OCI-LY1 (cell line): ENCODE data around the gene RBM25.
A peak's percentile ranks its signal among the peaks of the same experiment; 100 is the strongest.

ENCODE experiments used
- H2AFZ ChIP-seq: fragments of 200-600 bp; sonication (generic), shearing (Covaris generic); 2 replicates; pipeline ENCODE4 v1.6.0; 2014; ENCODE audit warnings: antibody characterized with exemption, mild to moderate bottlenecking, low read length
- H3F3A ChIP-seq: fragments of 200-600 bp; sonication (generic), shearing (Covaris generic); 2 replicates; pipeline ENCODE4 v1.6.0; 2014; ENCODE audit warnings: mild to moderate bottlenecking, antibody characterized with exemption, low read length, moderate library complexity; ENCODE audit not compliant: insufficient read depth
- H3K27ac ChIP-seq: fragments of 200-600 bp; sonication (generic); 2 replicates; pipeline ENCODE4 v1.5.1; 2014; ENCODE audit warnings: low read length, mixed run types, mild to moderate bottlenecking, low read depth; ENCODE audit not compliant: poor library complexity, severe bottlenecking
- H3K27me3 ChIP-seq: fragments of 200-600 bp; sonication (generic); 2 replicates; pipeline ENCODE4 v1.6.0; 2014; ENCODE audit warnings: antibody characterized with exemption, mild to moderate bottlenecking, low read length, moderate library complexity; ENCODE audit not compliant: insufficient read depth
- H3K36me3 ChIP-seq: fragments of 200-600 bp; sonication (generic); 2 replicates; pipeline ENCODE4 v1.6.1; 2014; ENCODE audit warnings: mild to moderate bottlenecking, antibody characterized with exemption, low read length, moderate library complexity, mixed read lengths; ENCODE audit not compliant: insufficient read depth
- H3K4me1 ChIP-seq: fragments of 200-600 bp; sonication (generic); 2 replicates; pipeline ENCODE4 v1.5.1; 2014; ENCODE audit warnings: mild to moderate bottlenecking, low read length, moderate library complexity; ENCODE audit not compliant: insufficient read depth, severe bottlenecking
- H3K4me2 ChIP-seq: fragments of 200-600 bp; sonication (generic), shearing (Covaris generic); 2 replicates; pipeline ENCODE4 v1.6.1; 2014; ENCODE audit warnings: low read length
- H3K4me3 ChIP-seq: fragments of 200-600 bp; sonication (generic); 2 replicates; pipeline ENCODE4 v1.5.1; 2014; ENCODE audit warnings: low read length, low read depth, mild to moderate bottlenecking, mixed read lengths; ENCODE audit not compliant: poor library complexity, severe bottlenecking
- H3K79me2 ChIP-seq: fragments of 200-600 bp; shearing (Covaris generic); 2 replicates; pipeline ENCODE4 v1.6.1; 2016; ENCODE audit warnings: mixed run types, low read length, mixed read lengths; ENCODE audit not compliant: insufficient read depth
- H3K9ac ChIP-seq: fragments of 200-600 bp; sonication (generic), shearing (Covaris generic); 2 replicates; pipeline ENCODE4 v1.6.1; 2014; ENCODE audit warnings: mild to moderate bottlenecking, low read length, mixed read lengths
- H3K9me2 ChIP-seq: fragments of 200-600 bp; sonication (generic), shearing (Covaris generic); 2 replicates; pipeline ENCODE4 v1.6.1; 2014; ENCODE audit warnings: low read depth, mild to moderate bottlenecking, low read length, mixed read lengths
- H3K9me3 ChIP-seq: fragments of 200-600 bp; shearing (Covaris generic); 2 replicates; pipeline ENCODE4 v1.6.1; 2014; ENCODE audit warnings: low read length, mixed read lengths
- H4K20me1 ChIP-seq: fragments of 200-600 bp; sonication (generic), shearing (Covaris generic); 2 replicates; pipeline ENCODE4 v1.6.0; 2016; ENCODE audit warnings: mild to moderate bottlenecking, low read length; ENCODE audit not compliant: insufficient read depth
- EZH2 ChIP-seq: fragments of 200-600 bp; sonication (generic), shearing (Covaris generic); IDR thresholded peaks from 2 replicates; pipeline ENCODE4 v1.8.0; 2017; ENCODE audit warnings: borderline replicate concordance, mixed run types, mild to moderate bottlenecking, antibody characterized with exemption, low read length, moderate library complexity, mixed read lengths
- TF ChIP-seq, protein P1 (sequence below): fragments of 200-600 bp; sonication (generic), shearing (Covaris generic); IDR thresholded peaks from 2 replicates; pipeline ENCODE4 v1.5.1; 2017; ENCODE audit warnings: mild to moderate bottlenecking, antibody characterized with exemption, low read length, moderate library complexity, mixed read lengths

The RBM25 gene

DNA sequence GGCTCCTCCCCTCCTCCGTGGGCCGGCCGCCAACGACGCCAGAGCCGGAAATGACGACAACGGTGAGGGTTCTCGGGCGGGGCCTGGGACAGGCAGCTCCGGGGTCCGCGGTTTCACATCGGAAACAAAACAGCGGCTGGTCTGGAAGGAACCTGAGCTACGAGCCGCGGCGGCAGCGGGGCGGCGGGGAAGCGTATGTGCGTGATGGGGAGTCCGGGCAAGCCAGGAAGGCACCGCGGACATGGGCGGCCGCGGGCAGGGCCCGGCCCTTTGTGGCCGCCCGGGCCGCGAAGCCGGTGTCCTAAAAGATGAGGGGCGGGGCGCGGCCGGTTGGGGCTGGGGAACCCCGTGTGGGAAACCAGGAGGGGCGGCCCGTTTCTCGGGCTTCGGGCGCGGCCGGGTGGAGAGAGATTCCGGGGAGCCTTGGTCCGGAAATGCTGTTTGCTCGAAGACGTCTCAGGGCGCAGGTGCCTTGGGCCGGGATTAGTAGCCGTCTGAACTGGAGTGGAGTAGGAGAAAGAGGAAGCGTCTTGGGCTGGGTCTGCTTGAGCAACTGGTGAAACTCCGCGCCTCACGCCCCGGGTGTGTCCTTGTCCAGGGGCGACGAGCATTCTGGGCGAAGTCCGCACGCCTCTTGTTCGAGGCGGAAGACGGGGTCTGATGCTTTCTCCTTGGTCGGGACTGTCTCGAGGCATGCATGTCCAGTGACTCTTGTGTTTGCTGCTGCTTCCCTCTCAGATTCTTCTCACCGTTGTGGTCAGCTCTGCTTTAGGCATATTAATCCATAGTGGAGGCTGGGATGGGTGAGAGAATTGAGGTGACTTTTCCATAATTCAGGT is 78.3 kb downstream of the RBM25 start, which contains the start of gene PSEN1:
PSEN1 (plus strand) TSS at position 121 of the 839 bp plus-strand sequence. CDS start 11,513 bp downstream, outside the sequence.
- peak within 1 kb of the TSS; percentile 86 for H3K9ac ChIP-seq
- H3F3A ChIP-seq = peaks cover 4% of the 10 kb centered on the region; the same call in 1 of the 2 replicates
- TF ChIP-seq, protein P1, sequence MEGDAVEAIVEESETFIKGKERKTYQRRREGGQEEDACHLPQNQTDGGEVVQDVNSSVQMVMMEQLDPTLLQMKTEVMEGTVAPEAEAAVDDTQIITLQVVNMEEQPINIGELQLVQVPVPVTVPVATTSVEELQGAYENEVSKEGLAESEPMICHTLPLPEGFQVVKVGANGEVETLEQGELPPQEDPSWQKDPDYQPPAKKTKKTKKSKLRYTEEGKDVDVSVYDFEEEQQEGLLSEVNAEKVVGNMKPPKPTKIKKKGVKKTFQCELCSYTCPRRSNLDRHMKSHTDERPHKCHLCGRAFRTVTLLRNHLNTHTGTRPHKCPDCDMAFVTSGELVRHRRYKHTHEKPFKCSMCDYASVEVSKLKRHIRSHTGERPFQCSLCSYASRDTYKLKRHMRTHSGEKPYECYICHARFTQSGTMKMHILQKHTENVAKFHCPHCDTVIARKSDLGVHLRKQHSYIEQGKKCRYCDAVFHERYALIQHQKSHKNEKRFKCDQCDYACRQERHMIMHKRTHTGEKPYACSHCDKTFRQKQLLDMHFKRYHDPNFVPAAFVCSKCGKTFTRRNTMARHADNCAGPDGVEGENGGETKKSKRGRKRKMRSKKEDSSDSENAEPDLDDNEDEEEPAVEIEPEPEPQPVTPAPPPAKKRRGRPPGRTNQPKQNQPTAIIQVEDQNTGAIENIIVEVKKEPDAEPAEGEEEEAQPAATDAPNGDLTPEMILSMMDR = no peak
- no peak for TF ChIP-seq EZH2
- no peaks in the 10 kb centered on the region for H3K36me3 ChIP-seq
- peaks cover 17% of the 10 kb centered on the region for H3K4me1 ChIP-seq
- peak within 1 kb of the TSS; percentile 96 for H3K4me2 ChIP-seq
- peak within 1 kb of the TSS; percentile 78 for H3K4me3 ChIP-seq
- peak within 1 kb of the TSS; percentile 50 for H2AFZ ChIP-seq
- H3K79me2 ChIP-seq = peaks cover 25% of the 10 kb centered on the region
- H3K27me3 ChIP-seq = no peaks in the 10 kb centered on the region
- H3K9me3 ChIP-seq = no peaks in the 10 kb centered on the region
- H3K9me2 ChIP-seq = no peaks in the 10 kb centered on the region
- H3K27ac ChIP-seq = peak within 1 kb of the TSS; percentile 63
- H4K20me1 ChIP-seq = no peaks in the 10 kb centered on the region

DNA sequence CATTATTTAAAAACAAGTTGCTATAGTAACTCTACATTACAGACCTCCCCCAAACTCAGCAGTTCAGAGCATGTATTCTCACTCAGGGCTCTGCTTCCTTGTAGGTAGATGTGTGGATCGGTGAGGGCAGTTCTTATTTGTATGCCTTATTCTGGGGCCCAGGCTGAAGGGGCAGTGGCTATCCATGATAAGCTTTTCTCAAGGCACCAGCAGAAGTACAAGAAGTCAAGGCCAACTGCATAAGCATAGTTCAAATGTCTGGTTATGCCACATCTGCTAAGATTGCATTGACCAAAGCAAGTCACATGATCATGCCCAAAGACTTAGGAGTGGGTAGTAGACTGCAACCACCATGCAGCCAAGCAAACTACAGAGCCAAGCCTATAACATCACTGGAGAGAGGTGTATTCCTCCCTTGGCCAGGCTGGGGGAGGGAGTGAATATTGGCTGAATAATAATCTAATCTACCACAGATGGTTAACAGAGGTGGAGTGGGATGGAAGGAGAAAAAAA is 82.5 kb downstream of the RBM25 start:
- TF ChIP-seq EZH2 = no peak
- TF ChIP-seq, protein P1 = no peak
- Histone ChIP-seq H3K79me2 (peaks cover 57% of the 10 kb centered on the region), H4K20me1 (no peaks in the 10 kb centered on the region), H3K27ac (no peak overlapping the region), H3K36me3 (peaks cover 3% of the 10 kb centered on the region; the same call in 1 of the 2 replicates), H3K9ac (no peak overlapping the region), H3K4me3 (no peak overlapping the region), H3F3A (no peaks in the 10 kb centered on the region), H3K9me2 (no peaks in the 10 kb centered on the region), H3K9me3 (no peaks in the 10 kb centered on the region), H2AFZ (no peak overlapping the region), H3K27me3 (no peaks in the 10 kb centered on the region), H3K4me1 (peaks cover 17% of the 10 kb centered on the region), H3K4me2 (no peak overlapping the region)

GRCh38 chr14:73142216-73142615 is 83.9 kb downstream of the RBM25 start:
- Histone ChIP-seq H3K9me2 (no peaks in the 10 kb centered on the region), H3K79me2 (peaks cover 62% of the 10 kb centered on the region), H3K4me1 (peaks cover 12% of the 10 kb centered on the region), H3K27me3 (no peaks in the 10 kb centered on the region), H3K27ac (no peak overlapping the region), H3K9ac (no peak overlapping the region), H3F3A (no peaks in the 10 kb centered on the region), H3K4me3 (no peak overlapping the region), H3K9me3 (no peaks in the 10 kb centered on the region), H2AFZ (no peak overlapping the region), H3K36me3 (peaks cover 3% of the 10 kb centered on the region; the same call in 1 of the 2 replicates), H3K4me2 (no peak overlapping the region), H4K20me1 (no peaks in the 10 kb centered on the region)
- no peak for TF ChIP-seq EZH2
- TF ChIP-seq, protein P1 = no peak
